ENCODE data around the gene PPM1L.
"Not testable (repeated sequence)": the region's sequence is repeated elsewhere in the genome, so short reads cannot be mapped to it uniquely, and the experiment has no call there.

Gene PPM1L

DNA sequence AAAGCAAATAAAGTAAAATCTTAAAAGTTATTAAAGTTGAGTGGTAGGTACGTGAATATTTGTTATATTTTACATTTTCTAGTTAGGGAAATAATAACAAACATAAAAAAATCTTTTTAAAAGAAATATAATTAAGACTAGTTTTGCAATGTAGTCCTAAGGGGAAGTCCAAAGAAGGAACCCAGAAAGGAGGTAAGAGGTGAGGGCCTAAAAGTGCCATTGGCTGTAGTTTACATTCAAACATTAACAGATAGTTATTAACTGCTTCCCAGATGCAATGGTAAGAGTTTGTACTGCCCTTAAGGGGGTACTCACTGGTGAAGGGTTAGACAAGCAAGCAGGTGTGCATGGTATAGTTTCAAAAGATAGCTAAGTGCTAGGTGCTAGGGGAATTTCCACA lies 269.9 kb downstream of the PPM1L start:
- Histone ChIP-seq H3K4me3 (ENCODE audit: low read depth in 1 of 2, low read length in 2 of 2) (no peak overlapping the region), H3K36me3 (ENCODE audit: control insufficient read depth in 1 of 2, insufficient read depth in 2 of 2, low read length in 2 of 2) (no peaks in the 10 kb centered on the region), H3K27me3 (ENCODE audit: low read depth, low read length) (no peaks in the 10 kb centered on the region), H3K27ac (ENCODE audit: low read length) (no peak overlapping the region), H3K9me3 (ENCODE audit: control insufficient read depth in 1 of 2, low read length in 2 of 2) (peaks cover 2 to 10% of the 10 kb centered on the region in 2 donors), H3K4me1 (ENCODE audit: control insufficient read depth in 1 of 2, insufficient read depth in 2 of 2, low read length in 2 of 2) (no peaks in the 10 kb centered on the region)

DNA sequence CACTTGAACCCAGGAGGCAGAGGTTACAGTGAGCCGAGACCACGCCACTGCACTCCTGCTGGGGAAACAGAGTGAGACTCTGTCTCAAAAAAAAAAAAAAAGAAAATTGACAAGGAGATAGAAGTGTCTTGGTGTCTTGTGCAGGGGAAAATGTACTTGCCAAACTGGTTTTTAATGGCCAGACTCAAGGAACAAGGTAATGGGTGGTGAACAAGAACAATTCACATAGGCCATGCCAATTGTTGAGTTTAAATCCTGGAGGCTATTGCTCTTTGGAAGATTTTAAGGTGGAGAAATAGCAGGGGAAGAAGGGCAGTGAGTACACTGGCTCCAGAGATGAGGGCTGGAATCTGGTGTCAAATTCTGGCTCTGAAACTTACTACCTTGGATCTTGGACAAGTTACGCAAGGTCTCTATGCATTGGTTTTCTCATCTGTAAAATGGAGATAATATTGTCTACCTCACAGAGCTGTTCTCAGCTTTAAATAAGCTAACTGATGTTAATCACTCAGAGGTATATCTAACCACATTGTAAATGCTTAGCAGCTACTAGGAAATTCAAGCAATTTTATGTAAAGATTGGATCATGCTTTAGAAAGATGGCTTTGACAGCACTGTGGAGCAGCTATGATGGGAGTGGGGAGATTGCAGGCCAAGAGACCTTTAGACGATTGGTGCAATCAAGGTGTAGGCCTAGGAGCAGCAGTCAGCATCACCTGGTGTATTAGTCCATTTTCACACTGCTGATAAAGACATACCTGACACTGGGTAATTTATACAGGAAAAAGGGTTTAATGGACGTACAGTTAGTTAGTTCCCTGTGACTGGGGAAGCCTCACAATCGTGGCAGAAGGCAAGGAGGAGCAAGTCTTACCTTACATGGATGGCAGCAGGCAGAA lies 270.8 kb downstream of the PPM1L start:
- Histone ChIP-seq H3K4me3 (ENCODE audit: low read depth in 1 of 2, low read length in 2 of 2) (no peak overlapping the region), H3K4me1 (ENCODE audit: control insufficient read depth in 1 of 2, insufficient read depth in 2 of 2, low read length in 2 of 2) (no peaks in the 10 kb centered on the region), H3K36me3 (ENCODE audit: control insufficient read depth in 1 of 2, insufficient read depth in 2 of 2, low read length in 2 of 2) (no peaks in the 10 kb centered on the region), H3K27ac (ENCODE audit: low read length) (no peak overlapping the region), H3K9me3 (ENCODE audit: control insufficient read depth in 1 of 2, low read length in 2 of 2) (peaks cover 2 to 10% of the 10 kb centered on the region in 2 donors), H3K27me3 (ENCODE audit: low read depth, low read length) (no peaks in the 10 kb centered on the region)

DNA sequence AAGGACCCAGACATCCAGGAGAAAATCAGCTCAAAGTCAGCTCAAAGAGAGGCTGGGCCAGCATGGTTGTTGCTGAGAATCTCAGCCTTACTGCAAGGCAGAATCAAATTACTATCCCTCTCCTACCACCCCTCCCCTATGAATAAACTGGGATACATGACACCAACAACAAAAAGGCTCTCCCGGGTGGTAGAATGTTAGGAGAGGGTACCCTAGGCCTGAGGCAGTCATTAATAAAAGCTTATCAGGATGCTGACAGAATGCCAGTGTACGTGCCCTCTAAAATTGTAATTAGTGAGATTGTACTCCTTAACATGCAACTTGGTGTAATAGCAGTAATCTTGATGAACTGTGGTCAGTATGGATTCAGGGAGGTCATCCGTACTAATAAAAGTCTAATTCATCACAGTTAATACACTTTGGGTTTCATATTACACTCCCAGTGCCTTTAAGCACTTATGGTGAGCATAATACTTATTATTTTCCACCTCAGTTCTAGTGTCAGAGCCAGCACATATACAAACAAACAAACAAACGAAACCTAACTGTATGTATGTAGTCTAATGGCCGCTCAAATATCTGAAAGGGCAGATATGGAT lies 272.6 kb downstream of the PPM1L start:
- Histone ChIP-seq H3K4me3 (ENCODE audit: low read depth in 1 of 2, low read length in 2 of 2) (no peak overlapping the region), H3K4me1 (ENCODE audit: control insufficient read depth in 1 of 2, insufficient read depth in 2 of 2, low read length in 2 of 2) (no peaks in the 10 kb centered on the region), H3K27me3 (ENCODE audit: low read depth, low read length) (no peaks in the 10 kb centered on the region), H3K9me3 (ENCODE audit: control insufficient read depth in 1 of 2, low read length in 2 of 2) (peaks cover 2 to 4% of the 10 kb centered on the region in 2 donors), H3K36me3 (ENCODE audit: control insufficient read depth in 1 of 2, insufficient read depth in 2 of 2, low read length in 2 of 2) (no peaks in the 10 kb centered on the region), H3K27ac (ENCODE audit: low read length) (no peak overlapping the region)

DNA sequence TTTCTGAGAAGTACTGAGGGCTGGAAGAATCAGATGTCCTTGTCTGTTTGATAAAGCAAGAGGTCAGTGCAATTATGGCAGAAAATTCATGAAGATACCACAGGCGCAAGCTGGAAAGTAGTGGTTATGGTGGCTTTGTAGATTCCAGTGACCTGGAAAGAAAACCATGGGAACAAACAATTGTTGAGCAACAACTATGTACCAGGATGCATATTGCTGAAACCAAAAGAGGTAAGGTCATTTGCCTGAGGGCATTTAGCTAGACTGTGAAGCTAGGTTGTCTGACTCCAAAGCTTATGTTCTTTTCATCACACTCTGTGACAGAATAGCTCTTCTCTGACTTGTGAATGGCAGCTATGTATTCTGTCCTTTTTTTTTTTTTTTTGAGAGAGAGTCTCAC lies 275.1 kb downstream of the PPM1L start:
- H3K4me1 ChIP-seq (ENCODE audit: control insufficient read depth in 1 of 2, insufficient read depth in 2 of 2, low read length in 2 of 2), result no peaks in the 10 kb centered on the region
- peaks cover 0 to 3% of the 10 kb centered on the region in 2 donors for H3K9me3 ChIP-seq (ENCODE audit: control insufficient read depth in 1 of 2, low read length in 2 of 2)
- H3K36me3 ChIP-seq (ENCODE audit: control insufficient read depth in 1 of 2, insufficient read depth in 2 of 2, low read length in 2 of 2), result no peaks in the 10 kb centered on the region
- no peak overlapping the region for H3K27ac ChIP-seq (ENCODE audit: low read length)
- H3K4me3 ChIP-seq (ENCODE audit: low read depth in 1 of 2, low read length in 2 of 2), result no peak overlapping the region
- no peaks in the 10 kb centered on the region for H3K27me3 ChIP-seq (ENCODE audit: low read depth, low read length)

DNA sequence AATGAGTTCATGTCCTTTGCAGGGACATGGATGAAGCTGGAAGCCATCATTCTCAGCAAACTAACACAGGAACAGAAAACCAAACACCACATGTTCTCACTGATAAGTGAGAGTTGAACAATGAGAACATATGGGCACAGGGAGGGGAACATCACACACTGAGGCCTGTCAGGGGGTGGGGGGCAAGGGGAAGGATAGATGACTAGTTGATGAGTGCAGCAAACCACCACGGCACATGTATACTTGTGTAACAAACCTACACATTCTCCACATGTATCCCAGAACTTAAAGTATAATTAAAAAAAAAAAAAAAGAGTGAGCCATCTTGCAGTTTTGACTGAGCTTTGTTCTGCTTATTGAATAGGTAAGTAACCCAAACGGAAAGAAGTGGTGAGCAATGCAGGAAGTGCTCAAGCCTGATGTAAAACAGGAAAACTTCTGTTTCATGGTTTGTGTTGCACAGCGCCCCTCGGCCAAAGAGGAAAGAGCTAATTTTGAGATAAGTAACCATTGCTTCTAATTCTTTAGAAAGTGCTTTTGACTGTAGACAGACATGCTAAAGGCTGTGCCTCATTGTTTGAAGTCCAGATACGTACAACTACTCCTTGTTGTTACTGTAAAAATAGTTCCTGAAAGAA lies 279.0 kb downstream of the PPM1L start:
- H3K9me3 ChIP-seq (ENCODE audit: control insufficient read depth in 1 of 2, low read length in 2 of 2); H3K27ac ChIP-seq (ENCODE audit: low read length); H3K4me3 ChIP-seq (ENCODE audit: low read depth in 1 of 2, low read length in 2 of 2); H3K4me1 ChIP-seq (ENCODE audit: control insufficient read depth in 1 of 2, insufficient read depth in 2 of 2, low read length in 2 of 2); H3K36me3 ChIP-seq (ENCODE audit: control insufficient read depth in 1 of 2, insufficient read depth in 2 of 2, low read length in 2 of 2); H3K27me3 ChIP-seq (ENCODE audit: low read depth, low read length): not testable (repeated sequence)

DNA sequence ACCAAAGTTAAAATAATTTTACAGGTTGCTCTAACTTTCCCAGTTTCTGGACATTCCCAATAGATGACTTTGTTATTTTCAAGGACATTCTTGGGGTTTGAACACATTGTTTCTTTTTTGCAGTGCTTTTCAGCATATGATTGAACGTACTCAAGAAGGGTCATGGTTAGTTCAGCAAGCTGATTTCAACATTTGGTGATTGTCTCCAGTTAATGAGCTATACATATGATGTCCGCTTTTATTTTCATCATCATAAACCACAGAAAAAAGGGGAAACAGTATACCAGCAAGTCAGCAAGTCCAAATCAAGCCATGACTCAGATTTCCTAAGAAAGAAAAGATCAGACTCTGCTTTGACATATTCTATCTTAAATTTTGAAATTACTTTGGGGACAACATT lies 279.7 kb downstream of the PPM1L start:
- Histone ChIP-seq H3K27me3 (ENCODE audit: low read depth, low read length) (no peaks in the 10 kb centered on the region), H3K9me3 (ENCODE audit: control insufficient read depth in 1 of 2, low read length in 2 of 2) (peaks cover 0 to 3% of the 10 kb centered on the region in 2 donors), H3K27ac (ENCODE audit: low read length) (no peak overlapping the region), H3K4me3 (ENCODE audit: low read depth in 1 of 2, low read length in 2 of 2) (no peak overlapping the region), H3K4me1 (ENCODE audit: control insufficient read depth in 1 of 2, insufficient read depth in 2 of 2, low read length in 2 of 2) (no peaks in the 10 kb centered on the region), H3K36me3 (ENCODE audit: control insufficient read depth in 1 of 2, insufficient read depth in 2 of 2, low read length in 2 of 2) (no peaks in the 10 kb centered on the region)

DNA sequence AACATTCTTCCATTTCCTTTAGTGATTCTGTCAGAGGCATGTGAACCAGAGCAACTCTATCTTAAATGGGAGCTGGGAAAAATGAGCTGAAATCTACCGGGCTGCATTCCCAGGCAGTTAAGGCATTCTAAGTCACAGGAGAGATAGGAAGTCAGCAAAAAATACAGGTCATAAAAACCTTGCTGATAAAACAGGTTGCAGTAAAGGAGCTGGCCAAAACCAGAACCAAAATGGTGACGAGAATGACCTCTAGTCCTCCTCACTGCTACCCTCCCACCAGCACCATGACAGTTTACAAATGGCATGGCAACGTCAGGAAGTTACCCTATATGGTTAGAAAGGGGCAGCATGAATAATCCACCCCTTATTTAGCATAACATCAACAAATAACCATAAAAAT lies 282.7 kb downstream of the PPM1L start:
- Histone ChIP-seq H3K27ac (ENCODE audit: low read length) (no peak overlapping the region), H3K36me3 (ENCODE audit: control insufficient read depth in 1 of 2, insufficient read depth in 2 of 2, low read length in 2 of 2) (no peaks in the 10 kb centered on the region), H3K9me3 (ENCODE audit: control insufficient read depth in 1 of 2, low read length in 2 of 2) (no peaks in the 10 kb centered on the region), H3K4me3 (ENCODE audit: low read depth in 1 of 2, low read length in 2 of 2) (no peak overlapping the region), H3K4me1 (ENCODE audit: control insufficient read depth in 1 of 2, insufficient read depth in 2 of 2, low read length in 2 of 2) (no peaks in the 10 kb centered on the region), H3K27me3 (ENCODE audit: low read depth, low read length) (no peaks in the 10 kb centered on the region)

DNA sequence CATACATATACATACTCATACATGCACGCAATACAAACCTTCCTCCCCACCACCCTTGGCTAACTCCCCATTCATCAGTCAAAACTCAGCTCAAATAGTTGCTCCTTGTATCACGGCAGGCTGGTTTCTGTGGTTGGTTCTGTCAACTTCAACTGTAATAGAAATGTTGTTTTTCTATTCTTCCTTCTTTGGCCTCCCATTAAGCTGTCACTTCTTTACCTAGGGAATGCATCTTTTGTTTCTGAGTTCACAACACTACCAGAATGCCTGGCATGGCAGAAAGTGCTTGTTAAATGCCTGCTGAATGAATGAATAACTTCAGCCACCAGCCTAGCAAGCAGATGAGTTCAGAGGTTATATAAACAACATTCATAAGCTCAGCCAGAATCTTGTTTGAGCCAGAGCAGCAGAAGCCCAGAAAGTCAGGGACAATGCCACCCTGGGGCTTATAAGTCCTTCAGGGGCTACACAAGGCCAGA lies 286.0 kb downstream of the PPM1L start:
- Histone ChIP-seq H3K9me3 (ENCODE audit: control insufficient read depth in 1 of 2, low read length in 2 of 2) (no peaks in the 10 kb centered on the region), H3K36me3 (ENCODE audit: control insufficient read depth in 1 of 2, insufficient read depth in 2 of 2, low read length in 2 of 2) (no peaks in the 10 kb centered on the region), H3K4me3 (ENCODE audit: low read depth in 1 of 2, low read length in 2 of 2) (no peak overlapping the region), H3K27ac (ENCODE audit: low read length) (no peak overlapping the region), H3K27me3 (ENCODE audit: low read depth, low read length) (no peaks in the 10 kb centered on the region), H3K4me1 (ENCODE audit: control insufficient read depth in 1 of 2, insufficient read depth in 2 of 2, low read length in 2 of 2) (no peaks in the 10 kb centered on the region)

DNA sequence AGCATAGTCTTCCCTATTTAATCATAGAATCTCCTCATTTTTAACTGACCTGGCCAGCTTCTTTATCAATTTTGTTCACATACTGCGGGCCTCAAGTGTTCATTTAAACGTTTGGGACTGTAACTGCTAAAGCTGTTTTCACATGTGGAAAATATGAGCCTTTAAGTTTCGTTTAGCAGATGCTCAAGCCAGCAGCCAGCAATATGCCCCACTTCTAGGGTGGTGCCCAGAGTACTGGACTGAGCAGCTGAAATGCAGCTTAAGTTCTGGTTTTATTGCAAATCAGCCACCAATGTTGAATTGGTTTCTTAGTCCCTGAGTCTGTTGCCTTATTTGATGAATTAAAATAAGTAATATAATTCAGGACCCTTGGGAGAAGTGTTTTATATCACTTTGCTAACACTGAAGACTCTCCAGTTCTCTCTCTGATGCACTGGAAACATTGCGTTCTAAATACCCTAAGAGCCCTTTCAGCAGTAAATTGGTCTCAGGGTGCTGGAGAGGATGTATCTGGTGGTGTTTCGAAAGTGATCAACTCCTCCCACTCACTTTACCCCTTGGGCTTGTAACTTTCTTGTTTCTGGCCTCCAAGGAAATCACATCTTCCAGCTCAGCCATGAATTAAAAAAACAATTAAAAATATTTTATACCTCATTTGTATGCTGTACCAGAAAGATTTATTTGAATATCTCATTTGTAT lies 287.5 kb downstream of the PPM1L start:
- H3K36me3 ChIP-seq (ENCODE audit: control insufficient read depth in 1 of 2, insufficient read depth in 2 of 2, low read length in 2 of 2), result no peaks in the 10 kb centered on the region
- H3K27ac ChIP-seq (ENCODE audit: low read length), result no peak overlapping the region
- no peaks in the 10 kb centered on the region for H3K9me3 ChIP-seq (ENCODE audit: control insufficient read depth in 1 of 2, low read length in 2 of 2)
- no peaks in the 10 kb centered on the region for H3K27me3 ChIP-seq (ENCODE audit: low read depth, low read length)
- H3K4me3 ChIP-seq (ENCODE audit: low read depth in 1 of 2, low read length in 2 of 2), result no peak overlapping the region
- H3K4me1 ChIP-seq (ENCODE audit: control insufficient read depth in 1 of 2, insufficient read depth in 2 of 2, low read length in 2 of 2), result no peaks in the 10 kb centered on the region

DNA sequence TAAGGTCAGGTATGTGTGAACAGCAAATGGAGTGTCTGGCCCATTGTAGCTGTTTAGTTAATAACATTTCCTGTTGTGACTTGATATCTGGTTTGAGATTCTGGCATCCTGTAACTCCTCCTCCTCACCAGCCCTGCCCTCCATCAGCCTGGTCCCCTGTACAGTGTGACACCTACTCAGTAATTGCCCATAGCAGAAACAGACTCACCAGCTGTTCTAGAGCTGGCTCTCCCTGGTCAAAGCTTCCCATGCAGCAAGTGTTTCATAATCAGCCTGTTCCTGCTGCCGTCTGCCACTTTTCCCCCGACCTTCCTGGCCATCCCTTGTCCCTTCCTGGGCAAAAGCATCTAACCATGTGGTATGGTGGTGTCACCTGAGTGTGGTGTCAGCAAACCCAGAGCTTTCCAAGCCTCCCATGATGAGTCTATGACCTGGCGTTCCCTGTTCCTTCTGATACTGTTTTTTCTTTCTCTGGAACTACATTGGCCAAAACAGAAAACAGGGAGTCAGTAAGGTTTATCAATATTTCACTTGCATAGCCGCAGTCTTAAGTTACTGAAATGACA lies 293.7 kb downstream of the PPM1L start:
- H3K9me3 ChIP-seq (ENCODE audit: control insufficient read depth in 1 of 2, low read length in 2 of 2), result no peaks in the 10 kb centered on the region
- no peak overlapping the region for H3K27ac ChIP-seq (ENCODE audit: low read length)
- no peaks in the 10 kb centered on the region for H3K27me3 ChIP-seq (ENCODE audit: low read depth, low read length)
- H3K4me3 ChIP-seq (ENCODE audit: low read depth in 1 of 2, low read length in 2 of 2), result no peak overlapping the region
- no peaks in the 10 kb centered on the region for H3K36me3 ChIP-seq (ENCODE audit: control insufficient read depth in 1 of 2, insufficient read depth in 2 of 2, low read length in 2 of 2)
- no peaks in the 10 kb centered on the region for H3K4me1 ChIP-seq (ENCODE audit: control insufficient read depth in 1 of 2, insufficient read depth in 2 of 2, low read length in 2 of 2)

DNA sequence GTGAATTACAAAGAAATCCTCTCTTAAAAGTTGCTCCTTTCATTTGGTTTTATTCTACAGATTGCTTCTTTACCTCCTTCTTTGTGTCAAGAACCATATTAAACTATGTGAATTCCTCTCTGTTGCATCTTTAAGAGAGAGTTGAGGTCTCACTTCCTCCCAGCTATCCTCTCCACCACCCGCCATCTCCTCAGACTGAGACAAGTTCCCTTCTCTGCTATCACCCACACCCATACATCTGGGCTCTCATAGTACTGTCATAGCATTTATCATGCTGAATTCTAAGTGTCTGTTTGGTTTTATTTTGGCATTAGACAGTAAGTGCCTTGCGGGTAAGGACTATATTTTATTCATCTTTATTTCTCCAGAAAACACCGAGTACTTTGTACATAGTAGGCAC lies 294.9 kb downstream of the PPM1L start:
- Histone ChIP-seq H3K36me3 (ENCODE audit: control insufficient read depth in 1 of 2, insufficient read depth in 2 of 2, low read length in 2 of 2) (no peaks in the 10 kb centered on the region), H3K9me3 (ENCODE audit: control insufficient read depth in 1 of 2, low read length in 2 of 2) (no peaks in the 10 kb centered on the region), H3K27ac (ENCODE audit: low read length) (no peak overlapping the region), H3K27me3 (ENCODE audit: low read depth, low read length) (no peaks in the 10 kb centered on the region), H3K4me3 (ENCODE audit: low read depth in 1 of 2, low read length in 2 of 2) (no peak overlapping the region), H3K4me1 (ENCODE audit: control insufficient read depth in 1 of 2, insufficient read depth in 2 of 2, low read length in 2 of 2) (no peaks in the 10 kb centered on the region)

Measured in muscle layer of duodenum (tissue), 2 donors.